ENCODE results near the gene SLC40A1. TPM values are rescaled to one million over a fixed set of nuclear protein-coding genes. Genes with fewer than 3 reads are reported as not detected.

Gene SLC40A1
- total RNA-seq, 1 experiment from 2014 or later, result not detected

DNA sequence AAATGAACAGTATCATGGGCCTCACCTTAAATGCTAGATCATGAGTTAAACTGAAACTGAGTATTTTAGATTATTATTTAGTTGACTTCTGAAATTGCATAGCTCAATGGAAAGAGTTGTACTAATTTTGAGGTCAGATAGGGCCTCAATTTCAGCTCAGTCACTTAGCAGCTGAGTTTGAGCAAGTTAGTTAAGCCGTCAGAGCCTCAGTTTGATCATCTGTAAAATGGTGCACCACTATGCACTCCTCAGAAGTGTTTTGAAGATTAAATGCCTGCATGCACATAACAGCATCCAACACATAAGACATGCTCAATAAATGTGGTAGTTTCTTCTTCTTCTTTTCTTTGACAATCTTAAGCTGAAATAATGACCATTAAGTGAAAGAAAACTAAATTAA lies 42.5 kb upstream of the SLC40A1 start:
- Histone ChIP-seq H3K27ac (ENCODE audit: insufficient read length, low read depth, low read length) (no peak overlapping the region), H2BK15ac (ENCODE audit: low read depth, low read length) (no peak overlapping the region), H4K91ac (ENCODE audit: insufficient read length, low read depth, low read length) (no peak overlapping the region), H3K79me1 (ENCODE audit: insufficient read depth, low read depth, low read length, poor library complexity, severe bottlenecking) (no peaks in the 10 kb centered on the region), H3K56ac (ENCODE audit: insufficient read length, low read depth, low read length) (no peak overlapping the region), H3K4ac (ENCODE audit: low read depth, low read length) (no peak overlapping the region), H2AK5ac (ENCODE audit: insufficient read length, low read length) (no peak overlapping the region), H3K18ac (ENCODE audit: insufficient read length, low read depth, low read length) (no peak overlapping the region), H3K27me3 (ENCODE audit: insufficient read depth, low read length) (no peaks in the 10 kb centered on the region), H3K9ac (ENCODE audit: extremely low read depth, insufficient read length, low read length) (no peak overlapping the region), H2BK5ac (ENCODE audit: insufficient read length, low read length) (no peak overlapping the region), H4K20me1 (ENCODE audit: control insufficient read depth, insufficient read depth, insufficient read length) (no peaks in the 10 kb centered on the region), H3K4me2 (ENCODE audit: insufficient read depth, insufficient read length, low read length) (no peak overlapping the region), H2BK12ac (ENCODE audit: insufficient read length, low read depth, low read length) (no peak overlapping the region), H4K8ac (replicated peaks; ENCODE audit: insufficient read length, low read depth, low read length) (no peak overlapping the region), H4K5ac (ENCODE audit: insufficient read length, low read depth, low read length) (no peak overlapping the region), H3K23me2 (ENCODE audit: insufficient read length, low read depth, low read length, poor library complexity, severe bottlenecking) (no peaks in the 10 kb centered on the region), H2BK120ac (ENCODE audit: low read depth, low read length, poor library complexity, severe bottlenecking) (no peak overlapping the region), H3K4me1 (ENCODE audit: insufficient read depth, low read length) (peaks cover 4% of the 10 kb centered on the region), H2AFZ (ENCODE audit: low read length) (no peak overlapping the region), H2BK20ac (ENCODE audit: low read depth, low read length, poor library complexity, severe bottlenecking) (no peak overlapping the region), H3K79me2 (ENCODE audit: insufficient read depth, low read length) (no peaks in the 10 kb centered on the region), H3K23ac (ENCODE audit: insufficient read length, low read depth, low read length) (no peak overlapping the region), H3T11ph (ENCODE audit: low read length) (no peak overlapping the region), H3K14ac (ENCODE audit: insufficient read depth, low read length) (no peak overlapping the region), H3K9me3 (ENCODE audit: control insufficient read depth, low read depth, low read length) (no peaks in the 10 kb centered on the region)
- TF ChIP-seq, protein P1, sequence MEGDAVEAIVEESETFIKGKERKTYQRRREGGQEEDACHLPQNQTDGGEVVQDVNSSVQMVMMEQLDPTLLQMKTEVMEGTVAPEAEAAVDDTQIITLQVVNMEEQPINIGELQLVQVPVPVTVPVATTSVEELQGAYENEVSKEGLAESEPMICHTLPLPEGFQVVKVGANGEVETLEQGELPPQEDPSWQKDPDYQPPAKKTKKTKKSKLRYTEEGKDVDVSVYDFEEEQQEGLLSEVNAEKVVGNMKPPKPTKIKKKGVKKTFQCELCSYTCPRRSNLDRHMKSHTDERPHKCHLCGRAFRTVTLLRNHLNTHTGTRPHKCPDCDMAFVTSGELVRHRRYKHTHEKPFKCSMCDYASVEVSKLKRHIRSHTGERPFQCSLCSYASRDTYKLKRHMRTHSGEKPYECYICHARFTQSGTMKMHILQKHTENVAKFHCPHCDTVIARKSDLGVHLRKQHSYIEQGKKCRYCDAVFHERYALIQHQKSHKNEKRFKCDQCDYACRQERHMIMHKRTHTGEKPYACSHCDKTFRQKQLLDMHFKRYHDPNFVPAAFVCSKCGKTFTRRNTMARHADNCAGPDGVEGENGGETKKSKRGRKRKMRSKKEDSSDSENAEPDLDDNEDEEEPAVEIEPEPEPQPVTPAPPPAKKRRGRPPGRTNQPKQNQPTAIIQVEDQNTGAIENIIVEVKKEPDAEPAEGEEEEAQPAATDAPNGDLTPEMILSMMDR (conservative IDR thresholded peaks at IDR 0.05), result no peak
- Mint-ChIP-seq H3K9me3 (no peaks in the 10 kb centered on the region), H3K36me3 (ENCODE audit: insufficient read depth in 1 of 3, low read depth in 3 of 3) (no peaks in the 10 kb centered on the region), H3K27me3 (ENCODE audit: low read depth) (no peaks in the 10 kb centered on the region), H3K4me1 (peaks cover 9 to 10% of the 10 kb centered on the region in 2 experiments), H3K4me3 (no peak overlapping the region), H3K27ac (no peak overlapping the region)
- no CpG with 5 or more reads among the region's 1 CpG for WGBS (ENCODE audit: extremely low coverage, insufficient read length, low lambda C conversion rate)
- DNase-seq, result no peak
